ENCODE data around the gene SIGLEC10. TPM values are rescaled to one million over a fixed set of nuclear protein-coding genes. Genes with fewer than 3 reads are reported as not detected.

The SIGLEC10 gene
- total and polyA plus RNA-seq, 2 experiments from 2014 or later: 0.47 TPM; not detected in 1

DNA sequence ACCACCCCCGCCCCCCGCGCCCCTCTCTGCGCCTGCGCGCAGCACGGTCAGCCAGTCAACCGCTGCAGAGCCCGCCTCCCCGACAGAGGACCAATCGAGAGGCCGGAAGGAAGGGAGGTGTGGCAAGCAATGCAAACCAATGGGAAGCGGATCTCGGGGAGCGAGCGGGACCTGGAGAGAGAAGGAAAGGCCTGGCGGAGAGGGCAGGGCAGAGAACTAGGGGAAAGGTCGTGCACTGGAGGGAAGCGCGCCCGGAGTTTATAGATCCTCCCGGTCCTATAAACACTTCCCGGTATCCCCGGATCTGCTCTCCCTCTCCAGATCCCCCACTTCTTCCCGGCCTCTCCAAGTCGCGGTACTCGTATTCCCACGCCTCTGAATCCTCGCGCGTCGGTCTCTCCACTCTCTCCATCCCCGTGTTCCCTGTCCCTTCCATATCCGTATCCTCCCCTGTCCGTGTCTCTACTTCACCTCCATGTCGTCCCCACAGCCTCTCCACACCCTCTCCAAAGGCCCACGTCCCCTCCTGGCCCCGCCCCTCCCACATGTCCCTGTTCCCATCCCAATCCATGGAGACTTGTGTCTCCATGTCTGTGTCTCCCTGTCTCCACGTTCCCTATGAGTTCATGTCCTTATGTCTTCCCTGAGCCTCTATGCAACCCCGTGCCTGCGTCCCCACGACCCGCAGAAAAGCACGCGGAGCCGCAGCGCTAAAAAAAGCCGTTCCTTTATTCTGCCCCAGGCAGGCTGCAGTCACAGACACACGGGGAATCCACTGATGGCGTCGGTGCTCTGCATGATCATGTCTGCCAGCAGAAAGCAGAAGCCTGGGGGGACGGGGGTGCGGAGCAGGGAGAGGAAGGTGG is 50.8 kb downstream of the SIGLEC10 start:
- peak overlapping the region; percentile 99 for H3K4me3 Mint-ChIP-seq
- no peaks in the 10 kb centered on the region; the same call in 2 of the 3 replicates for H3K36me3 Mint-ChIP-seq (ENCODE audit: low read depth)
- Histone ChIP-seq H3F3A (replicated peaks; ENCODE audit: low read depth) (no peaks in the 10 kb centered on the region; the same call in 1 of the 2 replicates), H2AFZ (peak overlapping the region; percentile 72), H3K79me2 (replicated peaks; ENCODE audit: insufficient read depth) (0 out of 2 replicates have a peak, but pooled peaks cover 4% of the 10 kb centered on the region), H3K36me3 (ENCODE audit: insufficient read depth) (no peaks in the 10 kb centered on the region), H3K27ac (ENCODE audit: low read depth) (peak overlapping the region; percentile 81; the same call in 1 of the 2 replicates), H3K9me2 (ENCODE audit: insufficient read depth) (no peaks in the 10 kb centered on the region), H3K4me1 (ENCODE audit: insufficient read depth) (peaks cover 15% of the 10 kb centered on the region; the same call in 1 of the 2 replicates), H3K4me3 (peak overlapping the region; percentile 98), H3K4me2 (peak overlapping the region; percentile 95), H4K20me1 (replicated peaks; ENCODE audit: insufficient read depth) (no peaks in the 10 kb centered on the region), H3K27me3 (ENCODE audit: insufficient read depth) (no peaks in the 10 kb centered on the region)
- H3K4me1 Mint-ChIP-seq: peaks cover 25% of the 10 kb centered on the region
- peak; percentile 100 for DNase-seq (ENCODE audit: low spot score)
- peaks cover 17% of the 10 kb centered on the region for H3K27me3 Mint-ChIP-seq (ENCODE audit: insufficient read depth, low read depth, poor library complexity)
- TF ChIP-seq POLR2AphosphoS5 (IDR thresholded peaks at IDR 0.05; ENCODE audit: low read depth): peak; percentile 91
- TF ChIP-seq STAT1 (IDR thresholded peaks at IDR 0.05; ENCODE audit: unreplicated experiment): no peak
- no peaks in the 10 kb centered on the region; the same call in 2 of the 3 replicates for H3K9me3 Mint-ChIP-seq
- ATAC-seq: peak; percentile 73
- H3K27ac Mint-ChIP-seq: peak overlapping the region; percentile 96

DNA sequence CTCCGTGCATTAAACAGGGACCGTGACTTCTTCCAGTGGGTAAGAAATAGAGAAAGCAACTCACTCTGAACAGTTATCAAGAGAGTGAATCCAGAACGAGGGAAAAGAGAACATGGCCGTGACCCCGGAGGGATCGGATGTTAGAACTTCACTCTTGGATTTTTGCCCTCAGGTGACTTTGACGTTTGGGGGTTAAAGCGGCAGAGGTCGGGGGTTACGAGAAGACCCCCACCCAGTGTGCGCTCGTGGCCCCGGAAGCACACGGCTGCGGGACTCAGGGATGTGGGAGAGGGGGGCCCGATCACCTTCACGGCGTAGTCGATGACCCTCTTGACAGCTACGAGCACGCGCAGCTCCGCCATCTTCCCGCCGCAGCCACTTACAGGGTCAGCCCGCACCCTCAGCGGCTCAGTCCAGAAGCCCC is 51.5 kb downstream of the SIGLEC10 start, which contains the start of gene ETFB:
ETFB (minus strand) TSS at position 424 of the 424 bp plus-strand sequence; CDS start at position 362, 62 bp downstream.
- H3K4me3 ChIP-seq: peak within 1 kb of the TSS; percentile 98
- peaks cover 16% of the 10 kb centered on the region for H3K27me3 Mint-ChIP-seq (ENCODE audit: insufficient read depth, low read depth, poor library complexity)
- no peaks in the 10 kb centered on the region for H3K27me3 ChIP-seq (ENCODE audit: insufficient read depth)
- no peaks in the 10 kb centered on the region for H4K20me1 ChIP-seq (replicated peaks; ENCODE audit: insufficient read depth)
- peak within 1 kb of the TSS; percentile 99 for H3K4me3 Mint-ChIP-seq
- H3K4me1 Mint-ChIP-seq: peaks cover 25% of the 10 kb centered on the region
- no peaks in the 10 kb centered on the region; the same call in 2 of the 3 replicates for H3K36me3 Mint-ChIP-seq (ENCODE audit: low read depth)
- peaks cover 15% of the 10 kb centered on the region; the same call in 1 of the 2 replicates for H3K4me1 ChIP-seq (ENCODE audit: insufficient read depth)
- no peaks in the 10 kb centered on the region; the same call in 2 of the 3 replicates for H3K9me3 Mint-ChIP-seq
- H3F3A ChIP-seq (replicated peaks; ENCODE audit: low read depth): no peaks in the 10 kb centered on the region; the same call in 1 of the 2 replicates
- H3K9me2 ChIP-seq (ENCODE audit: insufficient read depth): no peaks in the 10 kb centered on the region
- H3K27ac ChIP-seq (ENCODE audit: low read depth): peak within 1 kb of the TSS; percentile 81; the same call in 1 of the 2 replicates
- 0 out of 2 replicates have a peak, but pooled peaks cover 4% of the 10 kb centered on the region for H3K79me2 ChIP-seq (replicated peaks; ENCODE audit: insufficient read depth)
- H3K27ac Mint-ChIP-seq: peak within 1 kb of the TSS; percentile 96
- DNase-seq (ENCODE audit: low spot score): no peak
- H3K4me2 ChIP-seq: peak within 1 kb of the TSS; percentile 98
- no peaks in the 10 kb centered on the region for H3K36me3 ChIP-seq (ENCODE audit: insufficient read depth)
- ATAC-seq: no peak
- H2AFZ ChIP-seq: peak within 1 kb of the TSS; percentile 94
- TF ChIP-seq, protein P1, sequence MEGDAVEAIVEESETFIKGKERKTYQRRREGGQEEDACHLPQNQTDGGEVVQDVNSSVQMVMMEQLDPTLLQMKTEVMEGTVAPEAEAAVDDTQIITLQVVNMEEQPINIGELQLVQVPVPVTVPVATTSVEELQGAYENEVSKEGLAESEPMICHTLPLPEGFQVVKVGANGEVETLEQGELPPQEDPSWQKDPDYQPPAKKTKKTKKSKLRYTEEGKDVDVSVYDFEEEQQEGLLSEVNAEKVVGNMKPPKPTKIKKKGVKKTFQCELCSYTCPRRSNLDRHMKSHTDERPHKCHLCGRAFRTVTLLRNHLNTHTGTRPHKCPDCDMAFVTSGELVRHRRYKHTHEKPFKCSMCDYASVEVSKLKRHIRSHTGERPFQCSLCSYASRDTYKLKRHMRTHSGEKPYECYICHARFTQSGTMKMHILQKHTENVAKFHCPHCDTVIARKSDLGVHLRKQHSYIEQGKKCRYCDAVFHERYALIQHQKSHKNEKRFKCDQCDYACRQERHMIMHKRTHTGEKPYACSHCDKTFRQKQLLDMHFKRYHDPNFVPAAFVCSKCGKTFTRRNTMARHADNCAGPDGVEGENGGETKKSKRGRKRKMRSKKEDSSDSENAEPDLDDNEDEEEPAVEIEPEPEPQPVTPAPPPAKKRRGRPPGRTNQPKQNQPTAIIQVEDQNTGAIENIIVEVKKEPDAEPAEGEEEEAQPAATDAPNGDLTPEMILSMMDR (conservative IDR thresholded peaks at IDR 0.05; ENCODE audit: low read depth in 2 of 2): no peak
- TF ChIP-seq, protein P2, sequence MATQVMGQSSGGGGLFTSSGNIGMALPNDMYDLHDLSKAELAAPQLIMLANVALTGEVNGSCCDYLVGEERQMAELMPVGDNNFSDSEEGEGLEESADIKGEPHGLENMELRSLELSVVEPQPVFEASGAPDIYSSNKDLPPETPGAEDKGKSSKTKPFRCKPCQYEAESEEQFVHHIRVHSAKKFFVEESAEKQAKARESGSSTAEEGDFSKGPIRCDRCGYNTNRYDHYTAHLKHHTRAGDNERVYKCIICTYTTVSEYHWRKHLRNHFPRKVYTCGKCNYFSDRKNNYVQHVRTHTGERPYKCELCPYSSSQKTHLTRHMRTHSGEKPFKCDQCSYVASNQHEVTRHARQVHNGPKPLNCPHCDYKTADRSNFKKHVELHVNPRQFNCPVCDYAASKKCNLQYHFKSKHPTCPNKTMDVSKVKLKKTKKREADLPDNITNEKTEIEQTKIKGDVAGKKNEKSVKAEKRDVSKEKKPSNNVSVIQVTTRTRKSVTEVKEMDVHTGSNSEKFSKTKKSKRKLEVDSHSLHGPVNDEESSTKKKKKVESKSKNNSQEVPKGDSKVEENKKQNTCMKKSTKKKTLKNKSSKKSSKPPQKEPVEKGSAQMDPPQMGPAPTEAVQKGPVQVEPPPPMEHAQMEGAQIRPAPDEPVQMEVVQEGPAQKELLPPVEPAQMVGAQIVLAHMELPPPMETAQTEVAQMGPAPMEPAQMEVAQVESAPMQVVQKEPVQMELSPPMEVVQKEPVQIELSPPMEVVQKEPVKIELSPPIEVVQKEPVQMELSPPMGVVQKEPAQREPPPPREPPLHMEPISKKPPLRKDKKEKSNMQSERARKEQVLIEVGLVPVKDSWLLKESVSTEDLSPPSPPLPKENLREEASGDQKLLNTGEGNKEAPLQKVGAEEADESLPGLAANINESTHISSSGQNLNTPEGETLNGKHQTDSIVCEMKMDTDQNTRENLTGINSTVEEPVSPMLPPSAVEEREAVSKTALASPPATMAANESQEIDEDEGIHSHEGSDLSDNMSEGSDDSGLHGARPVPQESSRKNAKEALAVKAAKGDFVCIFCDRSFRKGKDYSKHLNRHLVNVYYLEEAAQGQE (IDR thresholded peaks at IDR 0.05; ENCODE audit: unreplicated experiment): no peak
- TF ChIP-seq EZH2 (IDR thresholded peaks at IDR 0.05; ENCODE audit: low read depth, unreplicated experiment): no peak
- TF ChIP-seq ZNF114 (CRISPR knock-in tag; IDR thresholded peaks at IDR 0.05): no peak
- TF ChIP-seq, protein P3, sequence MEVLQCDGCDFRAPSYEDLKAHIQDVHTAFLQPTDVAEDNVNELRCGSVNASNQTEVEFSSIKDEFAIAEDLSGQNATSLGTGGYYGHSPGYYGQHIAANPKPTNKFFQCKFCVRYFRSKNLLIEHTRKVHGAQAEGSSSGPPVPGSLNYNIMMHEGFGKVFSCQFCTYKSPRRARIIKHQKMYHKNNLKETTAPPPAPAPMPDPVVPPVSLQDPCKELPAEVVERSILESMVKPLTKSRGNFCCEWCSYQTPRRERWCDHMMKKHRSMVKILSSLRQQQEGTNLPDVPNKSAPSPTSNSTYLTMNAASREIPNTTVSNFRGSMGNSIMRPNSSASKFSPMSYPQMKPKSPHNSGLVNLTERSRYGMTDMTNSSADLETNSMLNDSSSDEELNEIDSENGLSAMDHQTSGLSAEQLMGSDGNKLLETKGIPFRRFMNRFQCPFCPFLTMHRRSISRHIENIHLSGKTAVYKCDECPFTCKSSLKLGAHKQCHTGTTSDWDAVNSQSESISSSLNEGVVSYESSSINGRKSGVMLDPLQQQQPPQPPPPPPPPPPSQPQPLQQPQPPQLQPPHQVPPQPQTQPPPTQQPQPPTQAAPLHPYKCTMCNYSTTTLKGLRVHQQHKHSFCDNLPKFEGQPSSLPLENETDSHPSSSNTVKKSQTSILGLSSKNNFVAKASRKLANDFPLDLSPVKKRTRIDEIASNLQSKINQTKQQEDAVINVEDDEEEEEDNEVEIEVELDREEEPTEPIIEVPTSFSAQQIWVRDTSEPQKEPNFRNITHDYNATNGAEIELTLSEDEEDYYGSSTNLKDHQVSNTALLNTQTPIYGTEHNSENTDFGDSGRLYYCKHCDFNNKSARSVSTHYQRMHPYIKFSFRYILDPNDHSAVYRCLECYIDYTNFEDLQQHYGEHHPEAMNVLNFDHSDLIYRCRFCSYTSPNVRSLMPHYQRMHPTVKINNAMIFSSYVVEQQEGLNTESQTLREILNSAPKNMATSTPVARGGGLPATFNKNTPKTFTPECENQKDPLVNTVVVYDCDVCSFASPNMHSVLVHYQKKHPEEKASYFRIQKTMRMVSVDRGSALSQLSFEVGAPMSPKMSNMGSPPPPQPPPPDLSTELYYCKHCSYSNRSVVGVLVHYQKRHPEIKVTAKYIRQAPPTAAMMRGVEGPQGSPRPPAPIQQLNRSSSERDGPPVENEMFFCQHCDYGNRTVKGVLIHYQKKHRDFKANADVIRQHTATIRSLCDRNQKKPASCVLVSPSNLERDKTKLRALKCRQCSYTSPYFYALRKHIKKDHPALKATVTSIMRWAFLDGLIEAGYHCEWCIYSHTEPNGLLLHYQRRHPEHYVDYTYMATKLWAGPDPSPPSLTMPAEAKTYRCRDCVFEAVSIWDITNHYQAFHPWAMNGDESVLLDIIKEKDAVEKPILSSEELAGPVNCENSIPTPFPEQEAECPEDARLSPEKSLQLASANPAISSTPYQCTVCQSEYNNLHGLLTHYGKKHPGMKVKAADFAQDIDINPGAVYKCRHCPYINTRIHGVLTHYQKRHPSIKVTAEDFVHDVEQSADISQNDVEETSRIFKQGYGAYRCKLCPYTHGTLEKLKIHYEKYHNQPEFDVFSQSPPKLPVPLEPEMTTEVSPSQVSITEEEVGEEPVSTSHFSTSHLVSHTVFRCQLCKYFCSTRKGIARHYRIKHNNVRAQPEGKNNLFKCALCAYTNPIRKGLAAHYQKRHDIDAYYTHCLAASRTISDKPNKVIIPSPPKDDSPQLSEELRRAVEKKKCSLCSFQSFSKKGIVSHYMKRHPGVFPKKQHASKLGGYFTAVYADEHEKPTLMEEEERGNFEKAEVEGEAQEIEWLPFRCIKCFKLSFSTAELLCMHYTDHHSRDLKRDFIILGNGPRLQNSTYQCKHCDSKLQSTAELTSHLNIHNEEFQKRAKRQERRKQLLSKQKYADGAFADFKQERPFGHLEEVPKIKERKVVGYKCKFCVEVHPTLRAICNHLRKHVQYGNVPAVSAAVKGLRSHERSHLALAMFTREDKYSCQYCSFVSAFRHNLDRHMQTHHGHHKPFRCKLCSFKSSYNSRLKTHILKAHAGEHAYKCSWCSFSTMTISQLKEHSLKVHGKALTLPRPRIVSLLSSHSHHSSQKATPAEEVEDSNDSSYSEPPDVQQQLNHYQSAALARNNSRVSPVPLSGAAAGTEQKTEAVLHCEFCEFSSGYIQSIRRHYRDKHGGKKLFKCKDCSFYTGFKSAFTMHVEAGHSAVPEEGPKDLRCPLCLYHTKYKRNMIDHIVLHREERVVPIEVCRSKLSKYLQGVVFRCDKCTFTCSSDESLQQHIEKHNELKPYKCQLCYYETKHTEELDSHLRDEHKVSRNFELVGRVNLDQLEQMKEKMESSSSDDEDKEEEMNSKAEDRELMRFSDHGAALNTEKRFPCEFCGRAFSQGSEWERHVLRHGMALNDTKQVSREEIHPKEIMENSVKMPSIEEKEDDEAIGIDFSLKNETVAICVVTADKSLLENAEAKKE (CRISPR knock-in tag; IDR thresholded peaks at IDR 0.05): no peak
- TF ChIP-seq NANOG (IDR thresholded peaks at IDR 0.05; ENCODE audit: borderline replicate concordance): no peak
